K562 (cell line): ENCODE data around the gene FOXN3. TPM values are rescaled to one million over a fixed set of nuclear protein-coding genes. Genes with fewer than 3 reads are reported as not detected.
"Not testable (repeated sequence)": the region's sequence is repeated elsewhere in the genome, so short reads cannot be mapped to it uniquely, and the experiment has no call there.

Experiments used
- ATAC-seq: fragments of 200-7000 bp; cut with Tn5 transposase; 3 replicates; pipeline ENCODE4 v1.9.1; 2020; ENCODE audit warnings: moderate library complexity
- BruUV-seq: library from RNA; stranded (reverse); fragments of 400-500 nt; replicated peaks from 2 replicates; lab custom pipeline; 2021; lab: Mats Ljungman, UMichigan
- CTCF ChIA-PET: fragments of 300-600 bp; formaldehyde crosslinking; extraction: SDS; loops from one replicate; lab custom pipeline; 2021; ENCODE audit warnings: low intra/inter-chr PET ratio; lab: Yijun Ruan, JAX
- POLR2A ChIA-PET: fragments of 300-600, 350-650 bp; sonication (Branson Sonifier 250); formaldehyde crosslinking; extraction: SDS; loops from one replicate; lab custom pipeline; 2021; ENCODE audit warnings: antibody characterized with exemption, inconsistent platforms; lab: Yijun Ruan, JAX
- DNase-seq, 4 experiments: peaks; one replicate each; pipeline versions ENCODE4 v3.0.0 to v3.0.0-alpha.2; 2011 to 2018; ENCODE audit warnings: low spot score in 3 of 4, mixed read lengths in 3 of 4; ENCODE audit errors: extremely low read depth in 1 of 4
- FAIRE-seq: peaks from 2 replicates; lab custom pipeline; 2011; peaks lifted over from hg19 to GRCh38; lab: Jason Lieb, UNC
- H2AFZ ChIP-seq: 2 replicates; pipeline ENCODE4 v1.6.0; 2011; ENCODE audit warnings: low read depth, low read length, control low read depth, inconsistent platforms
- H3K27ac ChIP-seq: fragments of 200-600 bp; 3 replicates; pipeline ENCODE4 v1.8.0; 2011; ENCODE audit warnings: low read depth, mild to moderate bottlenecking, control low read depth, inconsistent platforms, low read length, moderate library complexity, mixed read lengths; ENCODE audit errors: extremely low read depth
- H3K27me3 ChIP-seq, 2 experiments: fragments of 300-600 bp in 1 of 2; 2 replicates in 1 of 2; 3 replicates in 1 of 2; pipeline versions ENCODE4 v1.6.0 to v1.8.0; 2011; ENCODE audit warnings: inconsistent platforms in 2 of 2, low read length in 2 of 2, mild to moderate bottlenecking in 1 of 2, mixed read lengths in 1 of 2, moderate library complexity in 1 of 2; ENCODE audit not compliant: control insufficient read depth in 2 of 2, insufficient read depth in 2 of 2
- H3K36me3 ChIP-seq: fragments of 300-600 bp; 3 replicates; pipeline ENCODE4 v1.8.0; 2011; ENCODE audit warnings: mild to moderate bottlenecking, low read length, inconsistent platforms; ENCODE audit not compliant: control insufficient read depth, insufficient read depth
- H3K4me1 ChIP-seq, 2 experiments: fragments of 200-600 bp in 1 of 2; replicated peaks in 1 of 2; 2 replicates in 1 of 2; 3 replicates in 1 of 2; pipeline versions ENCODE4 v1.5.1 to v1.8.0; 2011; ENCODE audit warnings: inconsistent platforms in 2 of 2, low read length in 2 of 2, mild to moderate bottlenecking in 1 of 2, mixed read lengths in 1 of 2, moderate library complexity in 1 of 2; ENCODE audit not compliant: control insufficient read depth in 2 of 2, insufficient read depth in 2 of 2
- H3K4me2 ChIP-seq: 2 replicates; pipeline ENCODE4 v1.6.1; 2011; ENCODE audit warnings: low read length, control low read depth, inconsistent platforms, mixed read lengths; ENCODE audit not compliant: insufficient read depth
- H3K4me3 ChIP-seq: fragments of 200-600 bp; sonication (generic), shearing (Covaris generic); 2 replicates; pipeline ENCODE4 v1.5.1; 2016; ENCODE audit warnings: control low read depth, inconsistent platforms
- H3K79me2 ChIP-seq: fragments of 200-600 bp; 3 replicates; pipeline ENCODE4 v1.8.0; 2011; ENCODE audit warnings: low read length, inconsistent platforms; ENCODE audit not compliant: control insufficient read depth, insufficient read depth
- H3K9ac ChIP-seq, 2 experiments: 2 replicates each; pipeline versions ENCODE4 v1.6.0 to v1.6.1; 2011; ENCODE audit warnings: low read depth in 2 of 2, low read length in 2 of 2, control low read depth in 1 of 2, inconsistent platforms in 1 of 2, mild to moderate bottlenecking in 1 of 2, mixed read lengths in 1 of 2; ENCODE audit not compliant: insufficient read depth in 1 of 2
- H3K9me1 ChIP-seq: one replicate; pipeline ENCODE4 v1.6.0; 2011; ENCODE audit warnings: inconsistent platforms, mild to moderate bottlenecking, low read length, moderate library complexity; ENCODE audit not compliant: control insufficient read depth, insufficient read depth
- H3K9me3 ChIP-seq: replicated peaks from 2 replicates; pipeline ENCODE4 v1.5.1; 2011; ENCODE audit warnings: low read depth, low read length, inconsistent platforms; ENCODE audit not compliant: control insufficient read depth, insufficient read depth
- H4K20me1 ChIP-seq: replicated peaks from 2 replicates; pipeline ENCODE4 v1.6.1; 2011; ENCODE audit warnings: low read length, inconsistent platforms, mixed read lengths; ENCODE audit not compliant: control insufficient read depth, insufficient read depth
- TEAD4 ChIP-seq, 2 experiments: sonication (generic) in 1 of 2; formaldehyde crosslinking in 1 of 2; IDR thresholded peaks; 2 replicates each; pipeline versions ENCODE4 v1.6.1 to v1.8.0; 2012 to 2022; ENCODE audit warnings: borderline replicate concordance in 1 of 2, inconsistent platforms in 1 of 2, low read length in 1 of 2, mild to moderate bottlenecking in 1 of 2, missing genetic modification reagents in 1 of 2
- VEZF1 ChIP-seq: fragments of 200-800 bp; sonication (Bioruptor generic); IDR thresholded peaks from 2 replicates; pipeline ENCODE4 v1.6.1; 2017; ENCODE audit warnings: missing genetic modification characterization, missing compliant biosample characterization
- ZBTB40 ChIP-seq, 2 experiments: fragments of 450-650 bp in 1 of 2; sonication (generic) in 1 of 2; formaldehyde crosslinking in 1 of 2; IDR thresholded peaks; 2 replicates each; pipeline versions ENCODE4 v1.7.1 to v1.9.0; 2016 to 2022; ENCODE audit warnings: inconsistent platforms in 1 of 2, mild to moderate bottlenecking in 1 of 2, missing genetic modification reagents in 1 of 2
- WGBS: fragments of 100-300 bp; shearing (Covaris generic); methylation state at CpG from one replicate; pipeline ENCODE4 v1.1.6; 2016; ENCODE audit warnings: low coverage, mixed read lengths; ENCODE audit not compliant: insufficient coverage; ENCODE audit errors: missing lambda C conversion rate; 5-methylcytosine and 5-hydroxymethylcytosine counted together
- in situ Hi-C: fragments of 300-500 bp; cut with MboI; formaldehyde crosslinking; loops from 4 replicates; pipeline ENCODE4 v1.15.0; 2018; ENCODE audit warnings: inconsistent platforms, mixed read lengths
- intact Hi-C: fragments of 100-400 bp; cut with micrococcal nuclease; formaldehyde crosslinking; loops from 2 replicates; pipeline ENCODE4 v1.14.2; 2022
- polyA plus RNA-seq, 8 experiments: library from polyadenylated mRNA; depleted of rRNA in 4 of 8; stranded (reverse) in 5 of 8; unstranded in 3 of 8; fragments of >200 nt; fragmentation: Nextera tagmentation in 2 of 8; fragmentation: Illumina TruSeq in 1 of 8; extraction: Ambion mirVana in 2 of 8; extraction: Trizol in 1 of 8; gene quantifications; 2 replicates each; pipeline versions ENCODE4 v1.2.1 to v1.2.3, GENCODE V29; 2011 to 2014; ENCODE audit warnings: inconsistent platforms in 1 of 8, missing spikeins in 1 of 8
- total RNA-seq, 7 experiments: library from RNA; depleted of rRNA in 6 of 7; stranded (reverse); fragments of >200 nt in 6 of 7; fragmentation: Illumina TruSeq in 2 of 7; extraction: Trizol in 2 of 7; gene quantifications; 2 replicates each; pipeline versions ENCODE4 v1.2.1 to v1.2.3, GENCODE V29; 2011 to 2021; ENCODE audit warnings: low replicate concordance in 1 of 7

Gene FOXN3
- total and polyA plus RNA-seq, 9 of the 15 experiments (the other 6 are each of a cell fraction or from before 2014, with no cell fraction given): 0.07 to 1.3 (median 0.40) TPM

- TF ChIP-seq ZBTB40 (IDR thresholded peaks at IDR 0.05): no peak
- TF ChIP-seq ZBTB40 (CRISPR knock-in tag; IDR thresholded peaks at IDR 0.05): no peak
- peak; percentile 59 for TF ChIP-seq VEZF1 (CRISPR knock-in tag)
- peak; percentile 28; the same call in 1 of the 2 replicates for TF ChIP-seq TEAD4 (IDR thresholded peaks at IDR 0.05; ENCODE audit: low read length)
- no peak for TF ChIP-seq TEAD4 (CRISPR knock-in tag; IDR thresholded peaks at IDR 0.05; ENCODE audit: borderline replicate concordance)
Measured at GRCh38 chr14:89158701-89159100, 258.3 kb downstream of the FOXN3 start (continued).

- H3K9me3 ChIP-seq, H4K20me1 ChIP-seq, H3K4me2 ChIP-seq, H3K9ac ChIP-seq, H3K27me3 ChIP-seq, BruUV-seq, in situ Hi-C loops, intact Hi-C loops, H3K9me1 ChIP-seq, H3K4me3 ChIP-seq, H3K36me3 ChIP-seq, FAIRE-seq, H3K79me2 ChIP-seq, POLR2A ChIA-PET: not testable (repeated sequence)
- Histone ChIP-seq H3K4me1 (peaks cover 3 to 11% of the 10 kb centered on the region in 2 experiments; a peak in 4 of 5 replicates), H3K27ac (peak overlapping the region; percentile 52; the same call in 1 of the 3 replicates), H2AFZ (peak overlapping the region; percentile 89)
- peak; percentile 73 for ATAC-seq
- WGBS: 54% methylated on average over 7 of the region's 7 CpGs
- CTCF ChIA-PET: interaction anchor here (0.6 kb wide), 1 partner anchor 249 kb away, joined by 3 read pairs; no protein-coding TSS in a partner anchor
- DNase-seq: peak in 1 of 4 experiments; percentile 20
Measured at GRCh38 chr14:89158104-89158503, 258.9 kb downstream of the FOXN3 start.
